Keratinocyte (primary cell): ENCODE results near the gene DIPK1B. TPM values are rescaled to one million over a fixed set of nuclear protein-coding genes. Genes with fewer than 3 reads are reported as not detected.
"Not testable (repeated sequence)": the region's sequence is repeated elsewhere in the genome, so short reads cannot be mapped to it uniquely, and the experiment has no call there.

Experiments used
- DNase-seq: peaks from one replicate; pipeline ENCODE4 v3.0.0-alpha.2; 2011; ENCODE audit warnings: low read depth, missing footprints, low spot score
- FAIRE-seq: peaks from 2 replicates; lab custom pipeline; 2011; peaks lifted over from hg19 to GRCh38; lab: Jason Lieb, UNC
- H2AFZ ChIP-seq: 2 replicates; pipeline ENCODE4 v1.6.0; 2012; ENCODE audit warnings: low read length, control low read depth, inconsistent platforms; ENCODE audit not compliant: control insufficient read depth
- H3K27ac ChIP-seq: 2 replicates; pipeline ENCODE4 v1.5.1; 2011; ENCODE audit warnings: low read length; ENCODE audit not compliant: control insufficient read depth, insufficient read depth
- H3K27me3 ChIP-seq: 3 replicates; pipeline ENCODE4 v1.6.0; 2011; ENCODE audit warnings: low read length; ENCODE audit not compliant: control insufficient read depth, insufficient read depth; ENCODE audit errors: extremely low read depth
- H3K36me3 ChIP-seq, 2 experiments: 2 replicates in 1 of 2; 3 replicates in 1 of 2; pipeline ENCODE4 v1.5.1; 2011; ENCODE audit warnings: low read length in 2 of 2, mild to moderate bottlenecking in 1 of 2; ENCODE audit not compliant: control insufficient read depth in 2 of 2, insufficient read depth in 2 of 2; ENCODE audit errors: extremely low read depth in 1 of 2
- H3K4me1 ChIP-seq: 3 replicates; pipeline ENCODE4 v1.5.1; 2011; ENCODE audit warnings: low read length; ENCODE audit not compliant: control insufficient read depth, insufficient read depth; ENCODE audit errors: extremely low read depth
- H3K4me2 ChIP-seq: 3 replicates; pipeline ENCODE4 v1.6.0; 2011; ENCODE audit warnings: low read depth, low read length; ENCODE audit not compliant: control insufficient read depth, insufficient read depth; ENCODE audit errors: extremely low read depth
- H3K4me3 ChIP-seq, 3 experiments: fragments of 200-600 bp in 1 of 3; sonication (generic) in 1 of 3; 2 replicates in 2 of 3; 3 replicates in 1 of 3; pipeline ENCODE4 v1.5.1; 2011 to 2016; ENCODE audit warnings: low read length in 3 of 3, mild to moderate bottlenecking in 3 of 3, control low read depth in 2 of 3, inconsistent platforms in 1 of 3, low read depth in 1 of 3, mixed read lengths in 1 of 3, mixed run types in 1 of 3, moderate library complexity in 1 of 3; ENCODE audit not compliant: control insufficient read depth in 2 of 3, insufficient read depth in 2 of 3; ENCODE audit errors: extremely low read depth in 1 of 3
- H3K79me2 ChIP-seq: 2 replicates; pipeline ENCODE4 v1.6.0; 2012; ENCODE audit warnings: low read length; ENCODE audit not compliant: control insufficient read depth, insufficient read depth
- H3K9ac ChIP-seq: 3 replicates; pipeline ENCODE4 v1.6.0; 2011; ENCODE audit warnings: low read length; ENCODE audit not compliant: control insufficient read depth, insufficient read depth; ENCODE audit errors: extremely low read depth
- H3K9me1 ChIP-seq: 3 replicates; pipeline ENCODE4 v1.6.0; 2011; ENCODE audit warnings: low read length; ENCODE audit not compliant: control insufficient read depth, insufficient read depth; ENCODE audit errors: extremely low read depth
- H3K9me3 ChIP-seq: 2 replicates; pipeline ENCODE4 v1.5.1; 2012; ENCODE audit warnings: low read depth, low read length; ENCODE audit not compliant: control insufficient read depth
- H4K20me1 ChIP-seq: 3 replicates; pipeline ENCODE4 v1.6.0; 2011; ENCODE audit warnings: low read length; ENCODE audit not compliant: control insufficient read depth, insufficient read depth; ENCODE audit errors: extremely low read depth
- CTCF ChIP-seq, 3 experiments: IDR thresholded peaks in 1 of 3; conservative IDR thresholded peaks in 1 of 3; optimal IDR thresholded peaks in 1 of 3; 2 replicates in 2 of 3; 3 replicates in 1 of 3; pipeline versions ENCODE3 to v1.5.1; 2011; ENCODE audit warnings: low read length in 3 of 3, mild to moderate bottlenecking in 3 of 3, moderate library complexity in 2 of 3, control low read depth in 1 of 3, inconsistent platforms in 1 of 3; ENCODE audit not compliant: insufficient read depth in 2 of 3; ENCODE audit errors: extremely low read depth in 1 of 3
- EZH2 ChIP-seq: IDR thresholded peaks from one replicate; pipeline ENCODE4 v1.6.1; 2012; ENCODE audit warnings: inconsistent platforms, mild to moderate bottlenecking, low read length, moderate library complexity
- dilution Hi-C: fragments of 300-500 bp; cut with MboI; formaldehyde crosslinking; loops from one replicate; pipeline ENCODE4 v1.7.0; 2020; ENCODE audit warnings: low sequenced_read_pairs; ENCODE audit not compliant: extremely low pct_ligation_motif_present
- polyA plus RNA-seq, 5 experiments: library from polyadenylated mRNA; depleted of rRNA in 3 of 5; stranded (reverse) in 3 of 5; stranded (forward) in 1 of 5; unstranded in 1 of 5; fragments of >200 nt; gene quantifications; 1 replicate in 1 of 5; 2 replicates in 3 of 5; 3 replicates in 1 of 5; pipeline versions ENCODE4 v1.2.1 to v1.2.3, GENCODE V29; 2011 to 2012; ENCODE audit warnings: missing spikeins in 2 of 5, low read depth in 1 of 5, low replicate concordance in 1 of 5

Gene DIPK1B
- polyA plus RNA-seq, 1 donor (not counting 4 experiments of a cell fraction or from before 2014, with no cell fraction given): not detected

DNA sequence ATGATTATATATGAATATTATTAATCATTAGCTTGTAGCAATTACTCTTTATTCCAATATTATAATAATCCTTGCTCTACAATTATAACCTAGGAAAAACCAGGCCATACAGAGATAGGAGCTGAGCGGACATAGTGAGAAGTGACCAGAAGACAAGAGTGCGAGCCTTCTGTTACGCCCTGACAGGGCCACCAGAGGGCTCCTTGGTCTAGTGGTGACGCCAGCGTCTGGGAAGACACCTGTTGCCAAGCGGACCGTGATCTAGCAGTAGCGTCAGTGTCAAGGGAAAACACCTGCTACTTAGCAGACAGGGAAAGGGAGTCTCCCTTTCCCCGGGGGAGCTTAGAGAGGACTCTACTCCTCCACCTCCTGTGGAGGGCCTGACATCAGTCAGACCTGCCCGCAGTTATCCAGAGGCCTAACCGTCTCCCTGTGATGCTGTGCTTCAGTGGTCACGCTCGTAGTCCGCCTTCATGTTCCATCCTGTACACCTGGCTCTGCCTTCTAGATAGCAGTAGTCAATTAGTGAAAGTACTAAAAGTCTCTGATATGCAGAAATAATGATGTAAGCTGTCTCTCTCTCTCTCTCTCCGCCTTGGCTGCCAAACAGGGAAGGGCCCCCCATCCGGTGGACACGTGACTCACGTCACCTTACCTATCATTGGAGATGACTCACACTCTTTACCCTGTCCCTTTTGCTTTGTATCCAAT is 54.2 kb downstream of the DIPK1B start:
- H3K9me1 ChIP-seq, H3K9ac ChIP-seq, H3K9me3 ChIP-seq, H4K20me1 ChIP-seq, H3K4me2 ChIP-seq, FAIRE-seq, H3K36me3 ChIP-seq, H3K4me3 ChIP-seq, dilution Hi-C loops, DNase-seq, H3K79me2 ChIP-seq, H2AFZ ChIP-seq, H3K4me1 ChIP-seq, H3K27ac ChIP-seq: not testable (repeated sequence)
- H3K27me3 ChIP-seq: peaks cover 14% of the 10 kb centered on the region
- TF ChIP-seq CTCF (optimal IDR thresholded peaks at IDR 0.05 in 1 of 3, IDR thresholded peaks at IDR 0.05 in 1 of 3, conservative IDR thresholded peaks at IDR 0.05 in 1 of 3; ENCODE audit: extremely low read depth in 1 of 3, insufficient read depth in 2 of 3, low read length in 3 of 3): peak in 2 of 3 experiments; percentile 10 to 20

- no peak overlapping the region for H2AFZ ChIP-seq
- peaks cover 5% of the 10 kb centered on the region for H3K9me3 ChIP-seq
- H3K9ac ChIP-seq: no peak overlapping the region
- H3K36me3 ChIP-seq: no peaks in the 10 kb centered on the region
- no peaks in the 10 kb centered on the region for H4K20me1 ChIP-seq
- no peaks in the 10 kb centered on the region for H3K4me1 ChIP-seq
- H3K27me3 ChIP-seq: peaks cover 5% of the 10 kb centered on the region
- FAIRE-seq: no peak
- H3K79me2 ChIP-seq: no peaks in the 10 kb centered on the region
- no peak overlapping the region for H3K4me2 ChIP-seq
- no peaks in the 10 kb centered on the region for H3K9me1 ChIP-seq
- no peak overlapping the region for H3K4me3 ChIP-seq
- dilution Hi-C loops: no loop called here
- TF ChIP-seq CTCF (optimal IDR thresholded peaks at IDR 0.05 in 1 of 3, IDR thresholded peaks at IDR 0.05 in 1 of 3, conservative IDR thresholded peaks at IDR 0.05 in 1 of 3; ENCODE audit: extremely low read depth in 1 of 3, insufficient read depth in 2 of 3, low read length in 3 of 3) (peak; percentile 19 to 84 (median 62)), EZH2 (no peak)
- H3K27ac ChIP-seq: no peak overlapping the region
- DNase-seq: no peak
Measured at GRCh38 chr9:136769710-136770191, 57.4 kb downstream of the DIPK1B start.
